ENCODE data around the gene SLC10A3. TPM values are rescaled to one million over a fixed set of nuclear protein-coding genes. Genes with fewer than 3 reads are reported as not detected.

The SLC10A3 gene
- total RNA-seq, 1 donor from 2014 or later = 66.2 TPM

- Histone ChIP-seq H3K27me3 (no peaks in the 10 kb centered on the region), H3K4me1 (peaks cover 0 to 18% of the 10 kb centered on the region in 2 donors), H3K4me3 (peak overlapping the region; percentile 77 to 85), H3K27ac (peak overlapping the region; percentile 80 to 83), H3K36me3 (peaks cover 19 to 35% of the 10 kb centered on the region in 2 donors), H3K9me3 (no peaks in the 10 kb centered on the region)
- DNase-seq (ENCODE audit: low spot score in 2 of 2) = no peak
- TF ChIP-seq CTCF (IDR thresholded peaks at IDR 0.05) = no peak
- intact Hi-C loops (cut with DNase I) = loop anchor here (5.0 kb wide), 2 partner anchors 34 to 36 kb away; partner anchors contain the start of genes DNASE1L1 and LAGE3
Observed at GRCh38 chrX:154443479-154443910, 46.9 kb downstream of the SLC10A3 start.

- intact Hi-C loops (cut with DNase I) = loop anchor here (5.0 kb wide), 2 partner anchors 35 kb away; partner anchors contain the start of genes DNASE1L1 and LAGE3
- TF ChIP-seq CTCF (IDR thresholded peaks at IDR 0.05) = no peak
- H3K27me3 ChIP-seq = no peaks in the 10 kb centered on the region
- H3K4me1 ChIP-seq = peaks cover 0 to 21% of the 10 kb centered on the region in 2 donors
- no peak overlapping the region for H3K4me3 ChIP-seq
- H3K36me3 ChIP-seq = peaks cover 15 to 33% of the 10 kb centered on the region in 2 donors
- H3K27ac ChIP-seq = no peak overlapping the region
- H3K9me3 ChIP-seq = no peaks in the 10 kb centered on the region
- no peak for DNase-seq (ENCODE audit: low spot score in 2 of 2)
Observed at GRCh38 chrX:154441984-154442707, 48.3 kb downstream of the SLC10A3 start.

- peaks cover 0 to 21% of the 10 kb centered on the region in 2 donors for H3K4me1 ChIP-seq
- TF ChIP-seq CTCF (IDR thresholded peaks at IDR 0.05) = no peak
- H3K27me3 ChIP-seq = no peaks in the 10 kb centered on the region
- intact Hi-C loops (cut with DNase I) = loop anchor here (5.0 kb wide), 2 partner anchors 34 to 36 kb away; partner anchors contain the start of genes DNASE1L1 and LAGE3
- no peak for DNase-seq (ENCODE audit: low spot score in 2 of 2)
- H3K4me3 ChIP-seq = no peak overlapping the region
- no peak overlapping the region for H3K27ac ChIP-seq
- peaks cover 15 to 33% of the 10 kb centered on the region in 2 donors for H3K36me3 ChIP-seq
- no peaks in the 10 kb centered on the region for H3K9me3 ChIP-seq
Observed at GRCh38 chrX:154441564-154441963, 48.9 kb downstream of the SLC10A3 start.

- H3K4me1 ChIP-seq = peaks cover 3 to 21% of the 10 kb centered on the region in 2 donors
- no peak for TF ChIP-seq CTCF (IDR thresholded peaks at IDR 0.05)
- DNase-seq (ENCODE audit: low spot score in 2 of 2) = no peak
- no peaks in the 10 kb centered on the region for H3K27me3 ChIP-seq
- H3K9me3 ChIP-seq = no peaks in the 10 kb centered on the region
- intact Hi-C loops (cut with DNase I) = loop anchor here (5.0 kb wide), 2 partner anchors 33 to 37 kb away; partner anchors contain the start of genes DNASE1L1 and LAGE3
- H3K27ac ChIP-seq = no peak overlapping the region
- no peak overlapping the region for H3K4me3 ChIP-seq
- H3K36me3 ChIP-seq = peaks cover 15 to 33% of the 10 kb centered on the region in 2 donors
Observed at GRCh38 chrX:154440623-154441357, 49.6 kb downstream of the SLC10A3 start.

GRCh38 chrX:154439841-154440240, 50.6 kb downstream of the SLC10A3 start:
- intact Hi-C loops (cut with DNase I) = loop anchor here (5.0 kb wide), 2 partner anchors 33 to 37 kb away; partner anchors contain the start of genes DNASE1L1 and LAGE3
- no peak overlapping the region for H3K27ac ChIP-seq
- peaks cover 18 to 33% of the 10 kb centered on the region in 2 donors for H3K36me3 ChIP-seq
- no peaks in the 10 kb centered on the region for H3K9me3 ChIP-seq
- no peaks in the 10 kb centered on the region for H3K27me3 ChIP-seq
- H3K4me3 ChIP-seq = no peak overlapping the region
- peaks cover 3 to 15% of the 10 kb centered on the region in 2 donors for H3K4me1 ChIP-seq
- TF ChIP-seq CTCF (IDR thresholded peaks at IDR 0.05) = no peak
- no peak for DNase-seq (ENCODE audit: low spot score in 2 of 2)

Data from ascending aorta (tissue), 2 donors.